Kidney capillary endothelial cell (primary cell): ENCODE measurements around the gene KDELR3.

Experiments
- DNase-seq: peaks from one replicate; pipeline ENCODE4 v3.0.0-alpha.2; 2018; ENCODE audit warnings: low spot score

KDELR3 gene

GRCh38 chr22:38440747-38441350 lies 27.0 kb upstream of the KDELR3 start:
- DNase-seq: no peak

GRCh38 chr22:38441620-38442287 lies 26.1 kb upstream of the KDELR3 start:
- no peak for DNase-seq

- DNase-seq: no peak
Observed at GRCh38 chr22:38442967-38443627, 24.8 kb upstream of the KDELR3 start.

GRCh38 chr22:38443628-38444521 lies 24.0 kb upstream of the KDELR3 start:
- DNase-seq: no peak

- DNase-seq: no peak
Observed at GRCh38 chr22:38444783-38445182, 23.1 kb upstream of the KDELR3 start.

- DNase-seq: no peak
Observed at GRCh38 chr22:38446018-38446601, 21.8 kb upstream of the KDELR3 start.

- no peak for DNase-seq
Observed at GRCh38 chr22:38448945-38449745, 18.8 kb upstream of the KDELR3 start.

GRCh38 chr22:38449776-38450175 lies 18.1 kb upstream of the KDELR3 start:
- DNase-seq: no peak

GRCh38 chr22:38450234-38450797 lies 17.6 kb upstream of the KDELR3 start:
- DNase-seq: no peak

GRCh38 chr22:38451404-38451803 lies 16.5 kb upstream of the KDELR3 start:
- DNase-seq: no peak

- DNase-seq: no peak
Observed at GRCh38 chr22:38451864-38452263, 16.0 kb upstream of the KDELR3 start.

- DNase-seq: no peak
Observed at GRCh38 chr22:38452373-38453065, 15.4 kb upstream of the KDELR3 start.

- no peak for DNase-seq
Observed at GRCh38 chr22:38453066-38453672, 14.7 kb upstream of the KDELR3 start.

- DNase-seq: no peak
Observed at GRCh38 chr22:38453996-38454352, 13.9 kb upstream of the KDELR3 start.

- DNase-seq: no peak
Observed at GRCh38 chr22:38454353-38455075, 13.4 kb upstream of the KDELR3 start.

GRCh38 chr22:38455076-38455529 lies 12.8 kb upstream of the KDELR3 start, which contains the start of gene KCNJ4:
Gene KCNJ4, minus strand, starts transcription at chr22:38455199. Its CDS starts 27,067 bp downstream, at chr22:38428132.
- no peak for DNase-seq

GRCh38 chr22:38455530-38456271 lies 12.2 kb upstream of the KDELR3 start:
- DNase-seq: no peak

GRCh38 chr22:38456272-38456835 lies 11.5 kb upstream of the KDELR3 start:
- no peak for DNase-seq
